Measurements from ENCODE around the gene SNRPA1. TPM values are rescaled to one million over a fixed set of nuclear protein-coding genes. Genes with fewer than 3 reads are reported as not detected.

The SNRPA1 gene
- total and polyA plus RNA-seq, 2 of the 13 experiments (the other 11 are each of a cell fraction or from before 2014, with no cell fraction given): 41.2 to 108 TPM

DNA sequence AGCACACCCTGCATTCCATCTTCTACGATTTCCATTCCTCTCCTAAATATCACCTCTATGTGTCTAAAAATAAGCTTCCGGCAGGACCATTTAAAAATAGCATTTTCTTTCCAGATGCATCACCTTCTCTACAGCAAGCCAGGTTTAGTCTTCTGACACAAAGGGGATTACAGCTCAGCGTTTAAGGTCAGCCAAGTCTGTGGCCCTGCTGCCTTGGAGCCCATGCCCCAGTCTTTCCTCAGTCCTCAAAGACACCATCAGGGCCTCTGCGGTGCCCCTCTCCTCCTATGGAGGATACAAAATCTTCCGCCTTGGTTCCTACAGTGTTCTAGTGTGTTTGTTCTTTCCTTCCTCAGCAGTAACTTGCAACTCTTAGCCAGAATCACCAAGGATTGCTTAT, 21.5 kb downstream of the SNRPA1 start:
- intact Hi-C loops (cut with micrococcal nuclease; ENCODE audit: unreplicated experiment): no loop called here
- Histone ChIP-seq H4K20me1 (ENCODE audit: insufficient read depth, low read length) (no peaks in the 10 kb centered on the region; the same call in 1 of the 2 replicates), H3K9ac (ENCODE audit: insufficient read depth, low read depth, low read length) (no peak overlapping the region), H3K4me2 (ENCODE audit: low read depth, low read length) (no peak overlapping the region), H3K27ac (ENCODE audit: extremely low read length, insufficient read depth, low read length) (no peak overlapping the region), H3K9me3 (ENCODE audit: low read length) (no peaks in the 10 kb centered on the region), H3K4me1 (ENCODE audit: insufficient read depth, low read length) (peaks cover 23% of the 10 kb centered on the region), H3K36me3 (replicated peaks in 1 of 2; ENCODE audit: control insufficient read depth in 1 of 2, insufficient read depth in 2 of 2, low read length in 2 of 2) (peaks cover 14 to 52% of the 10 kb centered on the region in 2 experiments), H3K27me3 (ENCODE audit: control insufficient read depth in 1 of 2, insufficient read depth in 2 of 2, low read length in 2 of 2) (no peaks in the 10 kb centered on the region; a peak in 1 of 5 replicates), H3K4me3 (replicated peaks in 1 of 3; ENCODE audit: insufficient read depth in 1 of 3, low read depth in 2 of 3, low read length in 3 of 3) (no peak overlapping the region), H2AFZ (ENCODE audit: low read length) (no peak overlapping the region), H3K79me2 (ENCODE audit: insufficient read depth, low read length) (peaks cover 20% of the 10 kb centered on the region)
- ChIA-PET POLR2A (no interaction called here), CTCF (ENCODE audit: low intra/inter-chr PET ratio, low total read pairs) (no interaction called here)
- ATAC-seq (no peak), DNase-seq (ENCODE audit: low spot score) (no peak), FAIRE-seq (no peak)
- in situ Hi-C loops (cut with HindIII; ENCODE audit: extremely low pct_ligation_motif_present, low pct_unique_long_range_greater_than_20kb): loop anchor here (25.0 kb wide), 2 partner anchors 361 to 611 kb away; partner anchors contain the start of gene LRRK1
- BruUV-seq (replicated peaks): no TSS peak
- no peak for TF ChIP-seq NR2F2 (IDR thresholded peaks at IDR 0.05; ENCODE audit: borderline replicate concordance, low read depth)
- TF ChIP-seq KAT2B (IDR thresholded peaks at IDR 0.05; ENCODE audit: borderline replicate concordance, low read depth, low read length): no peak
- TF ChIP-seq ZNF775 (CRISPR knock-in tag; IDR thresholded peaks at IDR 0.05; ENCODE audit: borderline replicate concordance): no peak
- TF ChIP-seq ZNF614 (CRISPR knock-in tag; IDR thresholded peaks at IDR 0.05; ENCODE audit: borderline replicate concordance): no peak
- no peak for TF ChIP-seq ZNF572 (CRISPR knock-in tag; IDR thresholded peaks at IDR 0.05)
- WGBS (ENCODE audit: low lambda C conversion rate): 77% methylated on average over 5 of the region's 5 CpGs

DNA sequence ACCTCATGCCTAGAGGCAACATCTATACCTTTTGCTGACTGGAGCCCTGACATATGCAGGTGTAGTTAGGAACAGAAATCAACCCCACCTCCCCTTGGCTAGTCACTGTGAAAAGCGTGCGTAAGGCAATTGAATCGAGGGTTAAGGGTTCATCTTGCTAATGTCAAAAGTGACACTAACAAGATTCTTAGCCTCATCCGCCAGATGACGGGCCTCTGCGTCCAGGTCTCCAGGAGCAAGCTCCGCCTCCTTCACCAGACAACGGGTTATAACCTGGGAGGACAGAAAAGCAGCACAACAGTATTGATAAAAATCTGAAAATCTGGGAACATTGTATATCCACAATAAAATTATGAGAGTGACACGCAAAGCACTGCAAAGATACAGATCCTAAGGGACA, 22.5 kb downstream of the SNRPA1 start:
- Histone ChIP-seq H4K20me1 (ENCODE audit: insufficient read depth, low read length) (no peaks in the 10 kb centered on the region; the same call in 1 of the 2 replicates), H3K9ac (ENCODE audit: insufficient read depth, low read depth, low read length) (no peak overlapping the region), H2AFZ (ENCODE audit: low read length) (no peak overlapping the region), H3K9me3 (ENCODE audit: low read length) (no peaks in the 10 kb centered on the region), H3K27ac (ENCODE audit: extremely low read length, insufficient read depth, low read length) (no peak overlapping the region), H3K27me3 (ENCODE audit: control insufficient read depth in 1 of 2, insufficient read depth in 2 of 2, low read length in 2 of 2) (no peaks in the 10 kb centered on the region; a peak in 1 of 5 replicates), H3K4me3 (replicated peaks in 1 of 3; ENCODE audit: insufficient read depth in 1 of 3, low read depth in 2 of 3, low read length in 3 of 3) (no peak overlapping the region), H3K4me1 (ENCODE audit: insufficient read depth, low read length) (peaks cover 14% of the 10 kb centered on the region), H3K79me2 (ENCODE audit: insufficient read depth, low read length) (peaks cover 20% of the 10 kb centered on the region), H3K4me2 (ENCODE audit: low read depth, low read length) (no peak overlapping the region), H3K36me3 (replicated peaks in 1 of 2; ENCODE audit: control insufficient read depth in 1 of 2, insufficient read depth in 2 of 2, low read length in 2 of 2) (peaks cover 14 to 52% of the 10 kb centered on the region in 2 experiments)
- in situ Hi-C loops (cut with HindIII; ENCODE audit: extremely low pct_ligation_motif_present, low pct_unique_long_range_greater_than_20kb): loop anchor here (25.0 kb wide), 2 partner anchors 360 to 610 kb away; partner anchors contain the start of gene LRRK1
- intact Hi-C loops (cut with micrococcal nuclease; ENCODE audit: unreplicated experiment): no loop called here
- ATAC-seq (no peak), FAIRE-seq (no peak), DNase-seq (ENCODE audit: low spot score) (no peak)
- WGBS (ENCODE audit: low lambda C conversion rate): 98% methylated on average over 9 of the region's 9 CpGs
- CTCF ChIA-PET (ENCODE audit: low intra/inter-chr PET ratio, low total read pairs): no interaction called here
- BruUV-seq (replicated peaks): no TSS peak
- POLR2A ChIA-PET: no interaction called here
- TF ChIP-seq, protein P1, sequence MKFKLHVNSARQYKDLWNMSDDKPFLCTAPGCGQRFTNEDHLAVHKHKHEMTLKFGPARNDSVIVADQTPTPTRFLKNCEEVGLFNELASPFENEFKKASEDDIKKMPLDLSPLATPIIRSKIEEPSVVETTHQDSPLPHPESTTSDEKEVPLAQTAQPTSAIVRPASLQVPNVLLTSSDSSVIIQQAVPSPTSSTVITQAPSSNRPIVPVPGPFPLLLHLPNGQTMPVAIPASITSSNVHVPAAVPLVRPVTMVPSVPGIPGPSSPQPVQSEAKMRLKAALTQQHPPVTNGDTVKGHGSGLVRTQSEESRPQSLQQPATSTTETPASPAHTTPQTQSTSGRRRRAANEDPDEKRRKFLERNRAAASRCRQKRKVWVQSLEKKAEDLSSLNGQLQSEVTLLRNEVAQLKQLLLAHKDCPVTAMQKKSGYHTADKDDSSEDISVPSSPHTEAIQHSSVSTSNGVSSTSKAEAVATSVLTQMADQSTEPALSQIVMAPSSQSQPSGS (CRISPR knock-in tag; IDR thresholded peaks at IDR 0.05): no peak
- no peak for TF ChIP-seq ZFAT (CRISPR knock-in tag; conservative IDR thresholded peaks at IDR 0.05)
- no peak for TF ChIP-seq DNMT1 (CRISPR knock-in tag; IDR thresholded peaks at IDR 0.05)
- TF ChIP-seq ZSCAN29 (CRISPR knock-in tag; conservative IDR thresholded peaks at IDR 0.05): no peak
- TF ChIP-seq TCF12 (IDR thresholded peaks at IDR 0.05): no peak
- no peak for TF ChIP-seq TCF12 (CRISPR knock-in tag; IDR thresholded peaks at IDR 0.05)
- TF ChIP-seq MBNL3 (CRISPR knock-in tag; conservative IDR thresholded peaks at IDR 0.05): no peak

All from HepG2 (cell line).